RWPE2 (cell line): ENCODE results near the gene CERS1.
"Not testable (repeated sequence)": the region's sequence is repeated elsewhere in the genome, so short reads cannot be mapped to it uniquely, and the experiment has no call there.

Source experiments
- ATAC-seq: fragments of 200-7000 bp; cut with Tn5 transposase; 3 replicates; pipeline ENCODE4 v1.9.1; 2021; ENCODE audit warnings: low read depth
- DNase-seq: peaks from one replicate; pipeline ENCODE4 v3.0.0-alpha.2; 2020; ENCODE audit warnings: low spot score
- H3K27ac ChIP-seq: fragments of 450-650 bp; 2 replicates; pipeline ENCODE4 v1.5.1; 2017; ENCODE audit warnings: mild to moderate bottlenecking; ENCODE audit not compliant: poor library complexity, severe bottlenecking
- H3K27me3 ChIP-seq: fragments of 250-450 bp; sonication (Bioruptor Pico); 2 replicates; pipeline ENCODE4 v1.5.1; 2021; ENCODE audit warnings: mild to moderate bottlenecking, moderate library complexity; ENCODE audit not compliant: insufficient read depth, poor library complexity, severe bottlenecking
- H3K36me3 ChIP-seq: fragments of 250-450 bp; sonication (Bioruptor Pico); 2 replicates; pipeline ENCODE4 v1.5.1; 2020; ENCODE audit warnings: low read depth, mild to moderate bottlenecking, moderate library complexity
- H3K4me1 ChIP-seq: fragments of 250-450 bp; sonication (Bioruptor Pico); 2 replicates; pipeline ENCODE4 v1.5.1; 2021; ENCODE audit warnings: mild to moderate bottlenecking, moderate library complexity; ENCODE audit not compliant: insufficient read depth, poor library complexity, severe bottlenecking
- H3K4me3 ChIP-seq: fragments of 250-450 bp; sonication (Bioruptor Pico); 2 replicates; pipeline ENCODE4 v1.5.1; 2021; ENCODE audit warnings: mild to moderate bottlenecking, moderate library complexity; ENCODE audit not compliant: severe bottlenecking
- H3K9me3 ChIP-seq: fragments of 250-450 bp; sonication (Bioruptor Pico); 2 replicates; pipeline ENCODE4 v1.5.1; 2021; ENCODE audit warnings: mild to moderate bottlenecking, moderate library complexity; ENCODE audit not compliant: severe bottlenecking
- TF ChIP-seq, protein P1 (sequence below): fragments of 450-650 bp; IDR thresholded peaks from one replicate; pipeline ENCODE4 v1.5.1; 2017; ENCODE audit warnings: mild to moderate bottlenecking, moderate library complexity; ENCODE audit not compliant: poor library complexity, severe bottlenecking

The CERS1 gene

DNA sequence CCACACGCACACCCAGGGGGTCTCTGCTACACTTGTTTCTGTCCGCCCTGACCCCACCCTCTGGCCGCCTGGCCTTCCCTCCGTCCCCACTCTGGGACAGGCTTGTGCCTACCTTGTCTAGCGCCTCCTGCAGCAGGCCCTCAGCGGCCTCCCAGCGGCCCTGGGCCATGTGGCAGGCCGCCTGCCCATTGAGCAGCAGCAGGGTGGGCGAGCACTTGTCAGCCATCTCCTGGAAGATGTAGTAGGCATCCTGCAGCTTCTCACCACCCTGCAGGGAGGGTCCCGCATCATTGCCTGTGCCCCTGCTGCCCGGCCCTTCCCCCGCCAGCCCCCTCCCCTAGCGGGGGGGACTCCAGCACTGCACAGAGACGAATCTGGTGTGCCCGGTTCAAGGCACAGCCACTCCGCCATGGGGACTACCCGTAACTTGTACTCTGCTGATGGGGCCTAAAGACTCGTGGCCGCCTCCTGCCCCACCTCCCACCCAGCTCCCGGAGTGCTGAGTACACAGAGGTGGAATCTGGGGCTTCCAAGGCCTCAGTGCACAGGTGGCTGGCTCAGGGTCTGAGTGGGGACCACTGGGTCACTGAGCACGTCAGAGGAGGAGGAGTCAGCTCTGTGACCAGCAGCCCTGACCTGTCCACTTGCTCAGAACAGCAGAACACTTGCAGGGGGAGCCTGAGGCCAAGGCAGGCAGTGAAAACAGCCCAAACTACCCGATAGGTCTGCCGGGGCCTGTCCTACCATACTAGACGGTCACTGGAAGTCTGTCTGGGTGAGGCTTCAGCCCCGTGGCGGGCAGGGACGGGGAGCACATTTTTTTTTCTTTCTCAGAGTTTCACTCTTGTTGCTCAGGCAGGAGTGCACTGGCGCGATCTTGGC, 7.4 kb upstream of the CERS1 start:
- Histone ChIP-seq H3K4me1 (no peaks in the 10 kb centered on the region), H3K4me3 (no peak overlapping the region), H3K27me3 (no peaks in the 10 kb centered on the region), H3K27ac (no peak overlapping the region), H3K9me3 (no peaks in the 10 kb centered on the region), H3K36me3 (peaks cover 3% of the 10 kb centered on the region; the same call in 1 of the 2 replicates)
- ATAC-seq (no peak), DNase-seq (no peak)
- TF ChIP-seq, protein P1, sequence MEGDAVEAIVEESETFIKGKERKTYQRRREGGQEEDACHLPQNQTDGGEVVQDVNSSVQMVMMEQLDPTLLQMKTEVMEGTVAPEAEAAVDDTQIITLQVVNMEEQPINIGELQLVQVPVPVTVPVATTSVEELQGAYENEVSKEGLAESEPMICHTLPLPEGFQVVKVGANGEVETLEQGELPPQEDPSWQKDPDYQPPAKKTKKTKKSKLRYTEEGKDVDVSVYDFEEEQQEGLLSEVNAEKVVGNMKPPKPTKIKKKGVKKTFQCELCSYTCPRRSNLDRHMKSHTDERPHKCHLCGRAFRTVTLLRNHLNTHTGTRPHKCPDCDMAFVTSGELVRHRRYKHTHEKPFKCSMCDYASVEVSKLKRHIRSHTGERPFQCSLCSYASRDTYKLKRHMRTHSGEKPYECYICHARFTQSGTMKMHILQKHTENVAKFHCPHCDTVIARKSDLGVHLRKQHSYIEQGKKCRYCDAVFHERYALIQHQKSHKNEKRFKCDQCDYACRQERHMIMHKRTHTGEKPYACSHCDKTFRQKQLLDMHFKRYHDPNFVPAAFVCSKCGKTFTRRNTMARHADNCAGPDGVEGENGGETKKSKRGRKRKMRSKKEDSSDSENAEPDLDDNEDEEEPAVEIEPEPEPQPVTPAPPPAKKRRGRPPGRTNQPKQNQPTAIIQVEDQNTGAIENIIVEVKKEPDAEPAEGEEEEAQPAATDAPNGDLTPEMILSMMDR = no peak

DNA sequence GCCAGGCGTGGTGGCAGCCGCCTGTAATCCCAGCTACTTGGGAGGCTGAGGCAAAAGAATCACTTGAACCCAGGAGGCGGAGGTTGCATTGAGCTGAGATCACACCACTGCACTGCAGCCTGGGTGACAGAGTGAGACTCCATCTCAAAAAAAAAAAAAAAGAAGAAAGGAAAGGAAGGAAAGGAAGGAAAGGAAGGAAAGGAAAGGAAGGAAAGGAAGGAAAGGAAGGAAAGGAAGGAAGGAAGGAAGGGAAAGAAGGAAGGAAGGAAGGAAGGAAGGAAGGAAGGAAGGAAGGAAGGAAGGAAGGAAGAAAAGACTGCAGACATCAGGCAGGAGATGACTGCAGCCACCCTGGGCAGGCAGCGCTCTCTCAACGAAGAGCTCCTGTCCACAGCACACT, 6.6 kb upstream of the CERS1 start:
- not testable (repeated sequence) for H3K4me1 ChIP-seq, ATAC-seq, H3K27ac ChIP-seq, DNase-seq, H3K36me3 ChIP-seq, H3K27me3 ChIP-seq, H3K9me3 ChIP-seq, H3K4me3 ChIP-seq

DNA sequence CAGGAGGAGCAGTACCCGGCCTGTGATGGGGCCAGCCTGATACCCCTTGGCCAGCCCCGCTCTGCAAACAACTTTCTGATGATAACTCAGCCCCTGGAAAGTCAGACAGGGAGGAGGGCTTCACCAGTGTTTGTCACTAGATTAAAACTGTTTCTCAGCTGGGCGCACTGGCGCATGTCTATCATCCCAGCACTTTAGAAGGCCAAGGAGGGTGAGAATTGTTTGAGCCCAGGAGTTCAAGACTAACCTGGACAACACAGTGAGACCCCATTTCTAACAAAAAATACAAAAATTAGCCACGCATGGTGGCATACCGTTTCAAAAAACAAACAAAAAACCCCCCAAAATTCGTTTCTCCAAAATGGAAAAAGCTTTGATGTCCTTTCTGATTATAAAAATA, 5.5 kb upstream of the CERS1 start:
- DNase-seq (no peak), ATAC-seq (no peak)
- no peaks in the 10 kb centered on the region for H3K4me1 ChIP-seq
- H3K27me3 ChIP-seq = peaks cover 3% of the 10 kb centered on the region
- TF ChIP-seq, protein P1 = no peak
- H3K27ac ChIP-seq = no peak overlapping the region
- H3K36me3 ChIP-seq = peaks cover 3% of the 10 kb centered on the region; the same call in 1 of the 2 replicates
- H3K4me3 ChIP-seq = no peak overlapping the region
- no peaks in the 10 kb centered on the region for H3K9me3 ChIP-seq

DNA sequence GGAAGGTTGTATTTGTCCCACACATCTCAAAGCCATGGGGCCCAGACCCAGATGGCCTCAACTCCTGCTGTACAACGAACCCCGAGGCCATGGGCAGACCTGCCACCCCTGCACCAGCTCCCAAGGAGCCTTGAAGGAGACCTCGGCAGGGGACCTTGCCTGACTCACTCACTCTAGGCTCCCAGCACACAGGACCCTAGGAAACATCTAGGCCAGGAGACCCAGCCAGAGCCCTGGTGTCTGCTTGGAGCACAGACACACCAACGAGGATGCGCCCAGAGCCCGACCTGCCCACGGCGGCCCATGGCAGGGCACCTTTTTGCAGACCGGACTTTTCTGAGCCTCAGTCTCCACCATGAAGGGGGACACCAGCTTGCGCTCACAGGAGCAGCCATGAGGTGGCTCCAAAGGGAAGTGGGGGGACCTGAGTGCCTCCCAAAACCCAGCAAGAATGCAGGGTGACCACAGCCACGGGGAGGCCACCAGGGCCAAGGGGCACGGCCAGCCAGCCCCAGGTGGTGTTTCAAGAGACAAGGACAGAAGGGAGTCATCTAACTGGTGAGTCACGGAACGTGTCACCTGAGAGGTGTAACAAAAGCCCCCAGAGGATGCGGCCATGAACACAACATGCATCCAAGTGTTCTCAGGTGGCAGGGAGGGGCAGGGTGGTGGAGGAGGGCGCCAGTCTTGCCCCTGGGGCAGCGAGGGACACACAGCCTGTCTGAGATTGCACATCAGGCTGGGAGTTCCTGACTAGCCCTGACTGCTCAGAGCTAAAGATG, 4.9 kb upstream of the CERS1 start:
- TF ChIP-seq, protein P1 = no peak
- Histone ChIP-seq H3K36me3 (peaks cover 3% of the 10 kb centered on the region; the same call in 1 of the 2 replicates), H3K27ac (no peak overlapping the region), H3K4me1 (no peaks in the 10 kb centered on the region), H3K9me3 (no peaks in the 10 kb centered on the region), H3K27me3 (peaks cover 4% of the 10 kb centered on the region), H3K4me3 (no peak overlapping the region)
- no peak for DNase-seq
- ATAC-seq = no peak

DNA sequence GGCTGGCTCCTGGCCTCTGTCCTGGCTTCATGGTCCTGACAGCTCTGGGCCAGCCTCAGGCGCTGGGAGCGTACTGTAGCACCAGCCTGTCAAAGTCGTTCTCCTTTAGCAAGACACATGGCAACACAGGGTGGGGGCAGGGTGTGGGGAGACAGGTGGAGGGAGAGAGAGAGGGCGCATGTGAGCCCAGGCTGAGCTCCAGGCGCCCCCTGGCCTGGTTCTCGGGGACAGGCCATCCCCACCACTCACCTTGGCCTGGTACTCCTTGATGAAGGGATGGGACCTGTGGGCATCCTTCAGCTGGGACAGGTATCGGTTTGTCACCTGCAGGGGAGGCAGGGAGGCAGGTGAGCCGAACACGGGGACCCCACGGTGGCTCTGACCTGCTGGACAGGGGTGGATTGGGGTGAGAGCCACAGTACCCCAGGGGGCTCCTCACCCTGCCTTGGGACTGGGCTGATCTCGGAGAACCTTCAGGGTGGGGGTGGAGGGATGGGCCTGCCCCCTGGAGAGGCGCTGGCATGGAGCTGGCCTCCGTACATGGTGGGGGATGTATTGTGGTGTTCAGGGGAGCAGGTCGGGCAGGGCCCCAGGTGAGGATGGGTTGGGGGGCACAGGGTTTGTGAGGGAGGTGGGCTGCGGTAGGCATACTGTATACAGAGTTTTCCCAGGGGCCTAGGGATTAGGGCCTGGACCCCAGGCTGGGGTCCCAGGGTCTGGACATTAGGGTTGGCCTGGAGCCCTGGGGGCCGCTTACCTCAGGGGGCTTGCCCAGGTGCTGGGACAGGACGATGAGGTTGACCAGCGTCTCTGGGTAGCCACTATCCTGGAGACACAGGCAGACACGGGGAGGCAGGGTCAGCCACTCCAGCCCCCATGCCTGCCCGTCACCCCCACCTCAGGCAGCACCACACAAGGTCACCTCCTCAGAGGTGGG, 3.9 kb upstream of the CERS1 start:
- Histone ChIP-seq H3K9me3 (no peaks in the 10 kb centered on the region), H3K36me3 (peaks cover 3% of the 10 kb centered on the region; the same call in 1 of the 2 replicates), H3K27ac (no peak overlapping the region), H3K27me3 (peaks cover 10% of the 10 kb centered on the region), H3K4me1 (no peaks in the 10 kb centered on the region), H3K4me3 (no peak overlapping the region)
- TF ChIP-seq, protein P1 = no peak
- ATAC-seq (no peak), DNase-seq (no peak)
